ENCODE data around the gene HEG1.

HEG1 gene

DNA sequence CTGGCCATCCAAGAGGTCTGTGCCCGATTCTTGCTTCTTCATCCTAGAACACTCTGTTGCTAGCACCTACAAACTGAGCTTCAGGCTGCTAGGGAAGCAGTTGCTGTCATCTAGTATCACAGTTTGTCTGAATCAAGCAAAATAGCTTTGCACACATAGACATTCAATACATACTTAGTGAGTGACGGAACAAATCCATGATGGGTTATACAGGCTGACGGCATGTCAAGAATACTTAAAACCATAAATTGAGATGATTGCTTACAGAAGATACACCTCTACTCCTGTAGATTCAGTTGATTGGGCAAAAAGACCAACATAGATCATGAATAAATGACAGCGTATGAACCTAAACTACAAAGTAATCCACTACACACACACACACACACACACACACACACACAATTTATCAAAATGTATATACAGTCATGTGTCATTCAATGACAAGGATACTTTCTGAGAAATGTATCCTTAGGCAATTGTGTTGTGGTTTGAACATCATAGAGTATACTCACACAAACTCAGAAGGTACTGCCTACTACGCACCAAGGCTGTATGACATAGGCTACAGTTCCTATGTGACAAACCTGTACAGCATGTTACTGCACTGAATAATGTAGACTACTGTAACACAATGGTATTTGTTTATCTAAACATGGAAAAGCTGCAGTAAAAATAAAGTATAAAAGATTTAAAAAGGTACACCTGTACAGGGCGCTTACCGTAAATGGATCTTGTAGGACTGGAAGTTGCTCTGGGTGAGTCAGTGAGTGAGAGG is 14.4 kb upstream of the HEG1 start:
- no peak for DNase-seq

DNA sequence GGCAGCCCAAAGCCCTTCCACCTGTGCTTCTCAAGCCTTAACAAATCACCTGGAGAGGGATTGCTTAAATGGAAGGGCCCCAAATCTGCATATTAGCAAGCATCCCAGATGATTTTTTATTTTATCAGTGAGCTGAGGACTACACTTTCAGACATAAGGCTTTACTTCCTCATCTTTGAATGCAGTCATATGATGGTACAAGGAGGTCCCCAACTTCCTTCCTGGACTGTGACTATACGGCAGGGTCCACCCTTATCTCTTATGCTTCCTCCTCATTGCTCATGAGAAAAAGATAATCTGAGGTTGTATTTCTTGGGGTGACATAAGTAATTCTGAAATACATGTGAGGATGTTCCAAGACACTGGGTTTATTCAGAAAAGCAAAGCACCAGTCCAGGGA is 13.7 kb upstream of the HEG1 start:
- DNase-seq: no peak

DNA sequence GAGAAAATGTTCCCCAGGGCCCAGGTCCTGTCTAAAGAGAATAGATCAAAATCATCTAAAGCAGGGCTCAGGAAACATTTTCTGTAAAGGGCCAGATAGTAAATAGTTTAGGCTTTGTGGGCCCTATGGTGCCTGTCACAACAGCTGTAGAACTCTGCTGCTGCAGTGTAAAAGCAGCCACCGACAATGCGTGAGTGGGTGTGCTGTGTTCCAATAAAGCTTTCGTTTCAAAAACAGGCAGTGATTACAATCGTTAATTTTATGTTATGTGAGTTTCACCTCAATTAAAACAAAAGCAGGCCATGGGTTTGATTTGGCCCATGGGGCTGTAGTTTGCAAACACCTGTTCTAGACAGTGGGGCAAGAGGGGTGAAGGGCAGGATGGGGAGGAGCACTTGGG is 12.5 kb upstream of the HEG1 start:
- DNase-seq: no peak

DNA sequence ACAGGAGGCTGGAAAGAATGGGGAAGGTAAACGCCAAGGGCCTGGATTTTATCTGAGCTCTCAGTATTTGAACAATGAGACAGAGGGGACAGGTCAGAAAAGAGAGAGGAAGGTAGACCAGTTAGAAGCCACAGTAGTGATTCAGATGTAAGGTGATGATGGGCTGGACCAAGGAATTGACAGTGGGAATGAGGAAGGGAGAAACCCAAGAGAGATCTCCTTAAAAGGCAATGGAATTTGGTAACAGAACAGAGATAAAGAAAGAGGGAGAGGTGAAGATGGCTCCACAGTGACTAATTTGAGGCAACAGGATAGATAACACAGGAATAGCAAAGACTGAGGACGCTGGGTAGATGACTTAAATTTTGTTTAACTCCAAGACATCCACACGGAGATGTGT is 11.4 kb upstream of the HEG1 start:
- no peak for DNase-seq

DNA sequence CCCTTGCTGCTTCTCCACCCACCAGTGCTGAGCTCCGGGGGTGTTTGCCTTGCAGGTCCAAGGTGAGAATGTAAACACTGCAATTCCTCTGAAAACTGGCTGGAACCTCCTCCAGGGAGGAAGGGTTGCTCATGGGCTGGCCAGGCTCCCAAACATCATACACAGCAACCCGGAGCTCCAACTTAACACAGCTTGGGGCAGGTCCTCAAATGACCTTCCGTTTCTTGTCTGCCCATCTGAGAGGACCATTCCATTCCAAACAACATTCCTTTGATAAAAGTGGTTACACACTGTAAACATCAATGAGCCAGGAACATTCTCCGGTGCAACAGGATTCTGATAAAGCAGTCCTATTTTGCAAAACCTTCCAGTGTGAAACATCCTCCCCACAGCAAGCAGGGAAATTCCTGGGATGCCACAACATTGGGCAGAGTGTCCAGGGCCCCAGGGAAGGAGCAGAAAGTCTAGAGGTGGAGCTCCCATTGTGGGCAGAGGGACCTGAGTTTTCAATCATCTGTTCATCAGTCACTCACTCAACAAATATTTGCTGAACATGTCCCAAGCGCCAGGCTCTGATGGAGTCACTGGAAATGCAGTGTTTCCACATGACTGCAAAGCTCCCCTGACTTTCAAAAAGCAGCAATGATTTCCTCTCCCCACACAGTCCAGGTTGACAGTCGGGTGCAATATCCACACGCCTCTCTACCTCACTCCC is 7.3 kb upstream of the HEG1 start:
- no peak for DNase-seq

DNA sequence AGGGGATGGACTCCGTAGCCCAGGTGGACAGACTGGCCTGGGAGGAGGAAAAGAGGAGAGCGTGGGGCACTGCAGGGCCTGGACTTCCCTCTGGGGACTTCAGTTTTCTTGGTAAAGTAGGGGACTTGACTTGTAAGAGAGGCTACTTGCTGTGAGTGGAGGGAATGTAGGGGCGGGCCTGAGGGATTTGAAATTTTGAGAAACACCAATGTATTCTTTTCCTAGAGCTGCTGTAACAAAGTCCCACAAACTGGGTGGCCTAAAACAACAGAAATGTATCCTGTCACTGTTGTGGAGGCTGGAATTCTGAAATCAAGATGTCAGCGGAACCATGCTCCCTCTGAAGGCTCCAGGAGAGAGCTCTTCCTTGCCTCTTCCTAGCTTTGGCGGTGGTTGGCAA is 5.8 kb upstream of the HEG1 start:
- DNase-seq: no peak

DNA sequence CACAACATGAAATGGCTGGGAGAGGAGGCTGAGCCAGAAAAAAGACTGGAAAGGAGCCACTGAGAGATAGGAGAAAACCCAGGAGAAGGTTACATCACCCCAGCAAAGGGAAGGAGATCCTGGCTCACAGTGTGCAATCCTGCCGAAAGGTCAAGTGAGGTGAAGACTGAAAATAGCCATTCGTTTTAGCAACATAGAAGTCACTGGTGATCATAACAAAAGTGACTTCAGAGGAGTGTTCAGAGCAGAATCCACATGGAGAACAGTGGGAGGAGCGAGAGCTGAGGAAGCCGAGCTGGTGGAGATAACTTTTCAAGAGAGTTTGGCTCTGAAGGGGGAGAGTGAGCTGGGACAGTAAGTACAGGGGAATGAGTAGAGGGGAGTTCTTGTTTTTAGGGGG is 5.4 kb upstream of the HEG1 start:
- DNase-seq: no peak

DNA sequence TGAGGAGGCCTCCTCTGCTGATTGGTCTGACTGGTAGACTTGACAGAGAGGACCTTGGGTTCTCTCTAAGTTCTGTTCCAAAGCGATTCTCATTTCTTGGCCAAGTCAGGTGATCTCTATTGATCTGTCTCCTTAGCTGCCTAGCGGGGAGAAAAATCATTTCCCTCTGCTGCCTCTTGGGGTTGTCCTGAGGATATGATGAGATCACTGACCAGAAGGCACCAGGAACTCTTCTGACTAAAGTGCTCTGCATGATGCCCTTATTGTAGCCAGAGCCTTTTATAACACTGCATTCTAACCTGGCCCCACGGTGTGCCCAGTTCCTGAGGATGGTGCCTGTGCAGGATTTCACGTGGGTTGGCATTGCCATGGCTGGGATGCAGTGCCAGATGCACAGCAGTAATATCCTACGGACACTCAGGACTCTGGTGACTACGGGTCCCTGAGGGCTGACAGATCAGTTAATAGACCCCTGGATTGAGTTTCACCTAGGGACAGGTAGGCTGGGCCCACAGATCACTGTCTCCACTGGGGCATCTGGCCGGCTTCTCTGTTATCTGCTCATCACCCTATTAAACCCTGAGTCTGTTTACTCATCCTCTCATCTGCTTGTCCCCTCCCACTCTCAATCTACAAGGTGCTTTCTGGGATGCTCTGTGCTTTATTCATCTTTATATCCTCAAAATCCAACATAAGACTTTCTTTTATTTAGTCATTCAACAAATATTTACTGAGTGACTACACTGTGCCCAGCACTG is 3.9 kb upstream of the HEG1 start:
- no peak for DNase-seq

DNA sequence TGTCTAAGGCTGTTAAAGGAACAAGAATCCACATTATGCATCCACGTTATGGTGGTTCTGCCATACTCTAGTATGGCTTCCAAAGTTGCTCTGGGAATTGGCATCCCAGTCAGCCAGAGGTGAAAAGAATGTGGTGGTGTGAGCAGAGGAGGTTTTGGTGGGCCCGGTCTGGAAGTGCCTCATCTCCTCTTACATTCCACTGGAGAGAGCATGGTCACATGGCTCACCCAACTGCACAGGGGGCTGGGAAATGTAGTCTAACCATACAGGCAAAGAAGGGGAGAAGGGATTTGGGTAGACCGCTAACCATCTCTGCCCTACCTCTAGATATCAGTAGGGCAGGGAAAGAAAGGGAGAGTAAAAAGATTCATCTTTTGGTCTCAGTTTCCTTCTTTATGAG is 3.2 kb upstream of the HEG1 start:
- DNase-seq: no peak

DNA sequence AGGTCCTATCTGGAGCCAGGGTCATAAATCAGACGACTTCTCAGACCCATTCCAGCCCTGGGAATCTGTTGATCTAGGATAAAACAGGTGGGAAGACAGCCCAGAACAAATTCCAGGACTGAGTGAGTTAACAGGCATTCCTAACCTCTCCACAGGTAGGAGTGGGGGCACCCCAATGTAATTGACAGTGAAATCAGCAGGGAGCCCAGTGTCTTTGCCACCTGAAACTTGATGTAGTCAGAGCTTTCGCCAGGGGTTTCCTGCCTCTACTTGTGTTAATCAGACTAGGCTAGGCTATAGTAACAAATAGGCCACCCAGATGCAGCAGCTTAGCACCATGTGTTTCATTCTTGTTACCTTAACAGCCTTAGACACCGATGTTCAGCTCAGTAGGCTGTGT is 2.7 kb upstream of the HEG1 start:
- no peak for DNase-seq

DNA sequence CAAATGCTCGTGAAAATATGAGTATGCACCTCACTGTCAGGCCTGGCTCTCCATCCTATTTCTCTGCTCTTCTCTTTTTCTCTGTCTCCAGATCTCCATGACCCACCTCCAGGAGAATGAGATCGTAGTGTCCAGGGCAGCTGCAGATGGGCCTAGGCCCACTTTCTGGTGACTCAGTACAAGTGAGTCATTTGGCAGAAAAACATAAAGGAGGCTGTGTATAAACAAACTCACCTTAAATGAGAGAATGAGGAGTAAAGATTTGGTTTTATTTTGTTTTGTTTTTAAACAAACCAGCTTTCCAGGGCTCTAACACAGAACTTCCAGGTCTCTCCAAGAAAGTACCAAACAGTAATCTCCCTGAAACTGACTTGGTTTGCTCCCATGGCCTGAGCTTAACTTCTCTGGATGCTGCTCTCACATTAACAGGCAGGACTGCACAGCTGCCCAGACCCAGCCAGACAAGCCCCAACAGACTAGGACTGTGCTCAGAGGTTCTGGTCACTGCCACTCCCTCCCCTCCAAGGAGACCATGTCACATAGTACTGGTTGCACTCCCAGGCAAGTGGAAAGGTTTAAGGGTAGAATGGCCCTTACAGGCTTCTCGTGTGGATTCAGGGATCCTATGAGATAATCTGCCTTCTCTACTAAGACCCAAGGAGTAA is 1.5 kb upstream of the HEG1 start:
- DNase-seq: no peak

DNA sequence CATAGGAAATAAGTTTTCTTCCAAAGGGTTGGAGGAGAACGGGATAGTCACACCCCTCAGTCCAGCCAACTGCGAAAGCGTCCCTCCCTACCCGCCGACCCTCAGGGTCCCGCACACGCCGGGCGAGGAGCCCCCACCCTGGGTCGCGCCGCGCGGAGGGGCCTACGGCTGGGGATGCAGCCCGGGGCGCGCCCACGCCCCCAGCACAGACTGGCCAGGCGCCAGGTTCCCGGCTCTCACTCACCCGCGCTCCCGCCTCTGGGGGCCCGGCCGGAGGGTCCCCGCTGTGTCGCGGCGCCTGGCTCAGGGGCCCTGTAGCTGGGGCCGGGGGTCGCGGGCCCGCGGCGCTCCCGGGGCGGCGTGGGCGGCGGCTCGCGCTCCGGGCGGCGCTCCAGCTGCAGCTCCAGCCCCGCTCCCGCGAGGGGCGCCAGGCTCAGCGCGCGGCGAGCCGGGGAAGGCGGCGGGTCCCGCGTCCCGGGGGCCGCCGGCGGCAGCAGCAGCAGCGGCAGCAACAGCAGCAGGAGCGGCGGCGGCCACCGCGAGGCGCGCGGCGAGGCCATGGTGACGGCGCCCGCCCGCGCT is 375 bp downstream of the HEG1 start:
- no peak for DNase-seq

DNA sequence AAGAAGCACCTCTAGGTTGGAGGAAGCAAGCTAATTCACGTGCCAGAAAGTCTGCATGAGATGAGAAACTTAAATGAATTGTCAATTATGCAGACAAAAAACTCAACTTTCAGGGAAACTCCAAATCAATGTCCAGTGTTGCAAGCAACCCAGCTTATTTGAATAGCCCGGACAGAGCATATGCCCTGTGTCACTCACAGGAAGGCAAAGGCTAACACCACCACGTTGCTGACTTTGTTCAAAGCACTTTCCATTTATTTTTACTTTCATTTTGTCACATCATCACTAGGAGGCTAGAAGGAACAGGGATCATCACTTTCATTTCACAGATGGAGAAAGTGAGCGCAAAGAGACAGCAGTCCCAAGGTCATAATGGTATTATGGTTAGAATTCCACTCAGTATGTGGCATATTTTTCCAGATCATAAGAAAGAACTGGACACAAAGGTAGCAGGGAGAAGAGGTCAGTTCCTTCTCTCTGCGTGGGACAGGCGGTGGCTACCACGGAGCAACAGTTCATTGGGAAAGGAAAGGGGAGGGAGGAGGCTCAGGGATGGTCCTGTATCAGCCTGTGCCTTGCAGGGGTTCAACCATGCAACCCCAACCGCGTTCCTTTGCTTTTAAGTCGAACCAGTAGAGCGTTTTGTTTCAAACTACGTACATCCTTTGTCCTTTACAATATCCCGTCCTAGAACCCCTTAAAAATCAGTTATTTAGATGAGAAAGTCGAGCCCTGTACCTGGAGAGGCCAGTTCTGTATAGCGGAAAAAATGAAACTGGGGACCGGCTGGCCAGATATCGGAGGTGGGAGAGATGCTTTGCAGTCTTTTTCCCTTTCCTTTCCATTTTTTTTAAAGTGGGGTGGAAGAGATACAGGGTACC is 1.1 kb downstream of the HEG1 start:
- DNase-seq: no peak

DNA sequence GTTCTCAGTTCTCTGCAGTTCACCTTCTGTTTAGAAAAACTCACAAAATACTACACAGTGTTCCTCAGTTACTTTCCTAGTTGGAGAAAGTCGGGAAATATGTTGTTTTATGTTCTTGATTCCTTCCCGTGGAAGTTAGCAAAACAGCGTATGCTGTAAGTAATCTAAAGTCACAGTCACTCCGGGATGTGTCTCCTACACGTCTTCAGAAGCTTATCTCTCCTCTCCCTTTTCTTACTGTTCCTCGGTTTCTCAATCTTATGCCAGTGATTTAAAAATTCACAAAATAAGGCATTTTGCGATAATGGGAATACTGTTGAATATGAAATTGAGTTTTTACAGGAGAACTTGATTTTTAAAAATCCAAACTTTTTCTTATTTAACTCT is 1.7 kb downstream of the HEG1 start:
- DNase-seq: no peak

DNA sequence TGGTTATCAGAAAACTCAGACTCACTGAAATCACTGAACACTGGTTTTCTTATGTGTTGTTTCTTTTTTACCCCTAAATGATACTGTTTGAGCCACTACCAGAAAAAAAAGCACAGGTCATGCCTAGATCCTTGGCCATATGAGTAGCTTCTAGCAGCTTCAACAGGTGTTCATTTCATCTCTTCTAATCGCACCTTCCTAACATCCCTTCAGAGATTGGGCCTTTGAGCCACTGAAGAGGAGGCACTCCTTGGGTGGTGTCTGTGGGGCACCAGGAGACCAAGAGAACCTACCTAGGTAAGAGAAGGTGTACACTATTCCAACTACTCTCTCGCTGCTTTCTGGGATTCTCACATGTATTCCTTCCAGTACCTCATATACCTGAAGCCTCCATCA is 2.5 kb downstream of the HEG1 start:
- DNase-seq: no peak

DNA sequence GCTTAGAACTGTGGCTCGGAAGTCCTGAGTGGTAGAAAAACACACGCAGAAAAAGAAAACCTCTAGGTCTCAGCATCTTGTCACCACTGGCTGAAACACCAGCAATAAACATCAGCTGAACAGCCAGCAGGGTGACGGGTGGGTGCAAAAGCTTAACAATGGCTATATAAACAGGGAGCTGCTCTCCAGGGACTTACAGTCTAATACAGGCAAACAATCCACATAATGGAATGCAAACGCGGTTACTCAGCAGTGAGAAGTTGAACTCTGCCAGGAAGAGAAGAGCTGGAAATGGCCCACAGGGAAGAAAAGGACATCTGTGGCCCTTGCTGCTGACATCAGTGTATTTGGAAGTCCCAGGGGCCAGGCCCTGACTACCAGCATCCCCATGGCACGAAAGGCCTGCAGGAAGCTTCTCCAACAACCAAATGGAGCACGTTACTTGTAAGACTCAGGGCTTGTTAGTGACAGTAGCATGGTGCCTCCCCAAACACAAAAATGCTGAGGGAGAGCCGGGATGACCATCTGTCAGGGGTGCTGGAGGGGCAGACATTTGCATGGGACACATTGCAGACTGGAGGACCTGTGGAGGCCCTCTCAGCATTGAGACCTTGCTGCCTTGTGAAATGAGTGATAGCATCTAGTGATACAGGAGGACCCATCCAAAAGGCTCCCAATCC is 3.0 kb downstream of the HEG1 start:
- DNase-seq: no peak

DNA sequence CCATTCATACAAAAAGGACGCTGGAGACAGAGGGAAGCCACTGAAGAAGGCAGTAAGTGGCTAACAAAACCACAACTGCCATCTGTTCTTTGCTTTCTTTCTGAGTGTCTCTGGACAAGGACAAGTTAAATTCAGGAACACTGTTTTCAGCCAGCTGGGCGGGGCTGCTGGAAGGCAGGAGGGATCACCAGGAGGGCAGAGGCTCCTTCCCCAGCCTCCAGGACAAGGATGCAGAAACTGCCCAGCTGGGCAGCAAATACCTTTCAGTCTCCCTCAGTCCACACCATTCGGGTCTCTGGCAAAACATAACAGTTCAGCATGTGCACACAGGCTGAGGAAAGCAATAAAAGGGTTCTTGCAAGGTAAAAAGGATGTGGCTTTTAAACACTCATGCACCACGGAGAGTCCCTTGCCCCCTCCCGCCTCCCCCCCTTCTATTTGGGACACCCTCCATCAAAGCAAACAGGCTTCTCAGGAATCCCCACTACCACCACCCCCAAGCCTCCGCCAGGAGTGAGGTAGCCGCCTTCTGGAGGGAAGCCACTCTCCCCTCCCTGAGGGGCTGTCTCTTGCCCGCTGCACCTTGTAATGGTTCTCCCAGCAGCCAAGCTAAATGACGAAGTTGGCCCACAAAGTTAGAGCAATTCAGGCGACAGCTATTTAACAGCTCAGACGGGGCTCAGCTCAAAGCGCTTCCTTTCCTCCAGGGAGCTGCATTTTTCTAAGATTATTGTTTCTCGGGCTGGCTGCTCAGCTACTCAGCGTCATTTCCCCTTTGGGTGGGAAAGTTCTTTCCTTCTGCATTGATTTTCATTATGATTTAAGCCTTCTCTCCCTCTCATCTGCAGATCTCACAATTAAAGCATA is 3.8 kb downstream of the HEG1 start:
- peak; percentile 65 for DNase-seq

DNA sequence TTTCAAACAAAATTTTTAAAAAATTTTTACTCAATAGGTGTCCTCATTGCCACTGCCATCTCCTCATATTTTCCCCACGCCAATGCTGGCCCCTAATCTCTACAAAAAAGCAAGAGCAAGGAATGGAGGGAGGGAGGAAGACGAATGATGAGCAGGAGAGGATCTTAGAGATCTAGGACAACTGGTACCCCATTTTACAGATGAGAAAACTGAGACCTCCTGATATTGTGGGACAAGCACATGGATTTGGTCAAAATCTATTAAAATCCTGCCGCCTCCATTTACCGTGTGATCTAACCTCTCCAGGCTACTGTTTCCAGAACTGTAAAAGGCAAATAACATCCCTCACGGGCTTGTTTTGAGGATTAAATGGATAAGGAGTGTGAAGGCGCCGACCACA is 4.6 kb downstream of the HEG1 start:
- DNase-seq: no peak

DNA sequence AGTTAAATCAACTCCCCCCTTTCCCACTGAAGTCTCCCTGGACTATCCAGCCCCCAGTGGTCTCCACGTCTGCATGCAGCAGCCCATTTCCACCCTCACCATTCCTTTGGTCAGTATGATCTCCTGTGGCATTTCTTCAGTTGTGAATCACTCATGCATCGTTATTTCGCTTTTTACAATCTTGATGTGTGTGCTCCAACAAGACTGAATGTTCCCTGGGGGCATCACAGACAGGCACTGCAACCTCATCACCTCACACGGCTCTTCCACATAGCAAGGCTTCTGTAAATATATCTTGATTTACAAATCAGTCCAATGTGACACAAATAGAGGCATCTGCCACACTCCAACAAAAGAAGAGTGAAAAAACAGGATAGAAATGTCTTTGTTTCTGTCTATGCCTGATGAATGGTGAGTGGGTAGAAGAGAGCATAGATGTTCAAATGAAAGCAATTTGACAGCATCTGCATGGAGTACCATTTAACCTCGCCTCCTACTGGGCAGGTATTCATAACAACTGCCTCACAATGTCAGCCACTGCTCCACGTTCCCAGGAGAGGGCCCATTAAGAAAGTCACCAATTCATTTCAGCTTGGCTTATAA is 5.2 kb downstream of the HEG1 start:
- DNase-seq: no peak

DNA sequence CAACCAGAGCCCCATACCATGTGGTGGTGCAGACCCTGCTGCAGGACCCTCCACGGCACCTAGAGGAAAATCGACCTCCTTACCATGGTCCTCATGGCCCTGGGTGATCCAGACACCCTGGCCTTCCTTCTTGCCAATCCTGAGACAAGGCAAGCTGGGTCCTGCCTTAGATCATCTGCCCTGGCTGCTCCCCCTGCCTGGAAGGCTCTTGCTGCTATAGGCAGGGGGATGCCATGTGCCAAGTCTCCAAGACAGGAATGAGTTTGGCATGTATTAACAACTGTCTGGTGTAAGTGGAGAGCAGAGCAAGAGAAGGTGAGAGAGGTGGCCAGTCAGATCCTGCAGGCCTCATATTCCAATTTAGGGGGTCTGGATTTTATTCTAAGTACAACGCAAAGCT is 7.5 kb downstream of the HEG1 start:
- no peak for DNase-seq
